CD14-positive monocyte (primary cell): ENCODE data around the gene SULT1A2. TPM values are rescaled to one million over a fixed set of nuclear protein-coding genes. Genes with fewer than 3 reads are reported as not detected.

Experiments
- DNase-seq, 3 donors: peaks; one replicate each; pipeline ENCODE4 v3.0.0-alpha.2; 2011 to 2022
- H2AFZ ChIP-seq: 2 replicates; pipeline ENCODE4 v1.6.0; 2012; ENCODE audit warnings: mild to moderate bottlenecking, low read depth, low read length, inconsistent platforms; ENCODE audit not compliant: insufficient read depth, poor library complexity, severe bottlenecking
- H3K27ac ChIP-seq, 2 donors: 1 replicate in 1 of 2; 2 replicates in 1 of 2; pipeline ENCODE4 v1.5.1; 2012 to 2013; ENCODE audit warnings: low read length in 2 of 2, control low read depth in 1 of 2, inconsistent platforms in 1 of 2, low read depth in 1 of 2, mild to moderate bottlenecking in 1 of 2
- H3K27me3 ChIP-seq, 2 donors: one replicate each; pipeline versions ENCODE4 v1.6.0 to v1.6.1; 2011 to 2013; ENCODE audit warnings: low read length in 2 of 2; ENCODE audit not compliant: control insufficient read depth in 2 of 2, insufficient read depth in 2 of 2
- H3K36me3 ChIP-seq, 2 donors: replicated peaks in 1 of 2; 1 replicate in 1 of 2; 2 replicates in 1 of 2; pipeline versions ENCODE4 v1.5.1 to v1.6.1; 2012 to 2013; ENCODE audit warnings: low read length in 2 of 2, control low read depth in 1 of 2, inconsistent platforms in 1 of 2, mild to moderate bottlenecking in 1 of 2; ENCODE audit not compliant: insufficient read depth in 2 of 2, control insufficient read depth in 1 of 2
- H3K4me1 ChIP-seq, 2 donors: 1 replicate in 1 of 2; 2 replicates in 1 of 2; pipeline versions ENCODE4 v1.5.1 to v1.6.1; 2012 to 2013; ENCODE audit warnings: low read length in 2 of 2, control low read depth in 1 of 2, inconsistent platforms in 1 of 2, mild to moderate bottlenecking in 1 of 2, moderate library complexity in 1 of 2; ENCODE audit not compliant: insufficient read depth in 2 of 2, control insufficient read depth in 1 of 2
- H3K4me2 ChIP-seq: replicated peaks from 2 replicates; pipeline ENCODE3; 2012; ENCODE audit warnings: low read length, moderate library complexity, mild to moderate bottlenecking; ENCODE audit not compliant: poor library complexity, severe bottlenecking; ENCODE audit errors: extremely low read depth
- H3K4me3 ChIP-seq, 3 experiments: fragments of 200-600 bp in 1 of 3; sonication (generic) in 1 of 3; replicated peaks in 1 of 3; 1 replicate in 2 of 3; 2 replicates in 1 of 3; pipeline ENCODE4 v1.5.1; 2011 to 2013; ENCODE audit warnings: low read length in 3 of 3, mild to moderate bottlenecking in 3 of 3, control low read depth in 2 of 3, low read depth in 2 of 3, inconsistent platforms in 1 of 3, moderate library complexity in 1 of 3
- H3K79me2 ChIP-seq: 2 replicates; pipeline ENCODE4 v1.6.0; 2012; ENCODE audit warnings: mild to moderate bottlenecking, control low read depth, inconsistent platforms, low read length, moderate library complexity; ENCODE audit not compliant: insufficient read depth
- H3K9ac ChIP-seq: 2 replicates; pipeline ENCODE4 v1.6.0; 2017; ENCODE audit warnings: low read length, mild to moderate bottlenecking; ENCODE audit not compliant: insufficient read depth, poor library complexity, severe bottlenecking
- H3K9me3 ChIP-seq, 2 donors: replicated peaks in 1 of 2; 1 replicate in 1 of 2; 2 replicates in 1 of 2; pipeline versions ENCODE4 v1.5.1 to v1.6.1; 2012 to 2013; ENCODE audit warnings: low read length in 2 of 2, control low read depth in 1 of 2; ENCODE audit not compliant: control insufficient read depth in 1 of 2, insufficient read depth in 1 of 2
- H4K20me1 ChIP-seq: 2 replicates; pipeline ENCODE4 v1.6.0; 2012; ENCODE audit warnings: mild to moderate bottlenecking, low read length, control low read depth, moderate library complexity; ENCODE audit not compliant: insufficient read depth
- H3K27ac Mint-ChIP-seq, 7 donors: one replicate each; pipeline ENCODE4 v1.8.0; 2020; ENCODE audit warnings: mild to moderate bottlenecking in 7 of 7, mixed read lengths in 7 of 7, moderate library complexity in 6 of 7, inconsistent platforms in 2 of 7
- H3K27me3 Mint-ChIP-seq, 3 donors: one replicate each; pipeline ENCODE4 v1.8.0; 2021 to 2022; ENCODE audit warnings: low read depth in 3 of 3, mild to moderate bottlenecking in 3 of 3, mixed read lengths in 3 of 3, moderate library complexity in 3 of 3, inconsistent platforms in 1 of 3
- H3K36me3 Mint-ChIP-seq, 2 donors: one replicate each; pipeline ENCODE4 v1.8.0; 2020; ENCODE audit warnings: mixed read lengths in 2 of 2, inconsistent platforms in 1 of 2, mild to moderate bottlenecking in 1 of 2
- H3K4me1 Mint-ChIP-seq: one replicate; pipeline ENCODE4 v1.8.0; 2020; ENCODE audit warnings: mild to moderate bottlenecking, mixed read lengths
- H3K4me3 Mint-ChIP-seq, 2 donors: one replicate each; pipeline ENCODE4 v1.8.0; 2020; ENCODE audit warnings: mild to moderate bottlenecking in 2 of 2, mixed read lengths in 2 of 2, moderate library complexity in 1 of 2
- H3K9me3 Mint-ChIP-seq, 7 donors: one replicate each; pipeline ENCODE4 v1.8.0; 2020 to 2022; ENCODE audit warnings: mixed read lengths in 7 of 7, mild to moderate bottlenecking in 6 of 7, moderate library complexity in 6 of 7, inconsistent platforms in 2 of 7
- WGBS: methylation state at CpG from one replicate; pipeline ENCODE4 v1.1.5; 2013; ENCODE audit warnings: missing lambda C conversion rate; ENCODE audit not compliant: insufficient coverage; 5-methylcytosine and 5-hydroxymethylcytosine counted together
- intact Hi-C, 2 donors: fragments of 100-400 bp; cut with micrococcal nuclease; formaldehyde crosslinking; loops; one replicate each; pipeline versions ENCODE4 v1.15.0 to v1.15.1; 2023
- polyA plus RNA-seq, 3 donors: library from polyadenylated mRNA; depleted of rRNA in 1 of 3; unstranded in 2 of 3; stranded (reverse) in 1 of 3; fragments of 300-500 nt in 2 of 3; fragments of >200 nt in 1 of 3; fragmentation: Illumina TruSeq in 2 of 3; gene quantifications; 1 replicate in 2 of 3; 2 replicates in 1 of 3; pipeline ENCODE4 v1.2.3, GENCODE V29; 2012 to 2021
- TF ChIP-seq, protein P1 (sequence below): fragments of 200-600 bp; IDR thresholded peaks from one replicate; pipeline ENCODE4 v1.8.0; 2022; ENCODE audit warnings: antibody characterized with exemption, mild to moderate bottlenecking

Gene SULT1A2
- polyA plus RNA-seq, 3 donors: 1.1 to 4.6 TPM; not detected in 1

DNA sequence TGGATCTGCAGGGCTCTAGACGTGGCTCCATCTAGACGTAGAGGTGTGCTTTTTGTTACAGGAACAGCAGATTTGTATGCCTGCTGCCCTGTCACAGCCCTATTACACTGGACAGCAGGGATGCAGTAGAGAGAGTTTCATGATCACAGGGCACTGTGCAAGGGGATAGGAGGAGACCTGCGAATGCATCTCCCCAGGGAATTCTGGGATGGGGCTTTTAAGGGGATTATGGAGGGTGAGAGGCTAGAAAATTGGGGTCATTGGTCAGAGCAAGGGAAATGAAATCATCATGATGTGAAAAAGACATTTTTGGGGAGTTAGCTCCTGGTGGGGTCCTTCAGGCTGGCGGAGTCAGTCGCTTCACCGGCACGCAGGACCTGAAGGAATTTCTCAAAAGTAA, 54.2 kb downstream of the SULT1A2 start:
- TF ChIP-seq, protein P1, sequence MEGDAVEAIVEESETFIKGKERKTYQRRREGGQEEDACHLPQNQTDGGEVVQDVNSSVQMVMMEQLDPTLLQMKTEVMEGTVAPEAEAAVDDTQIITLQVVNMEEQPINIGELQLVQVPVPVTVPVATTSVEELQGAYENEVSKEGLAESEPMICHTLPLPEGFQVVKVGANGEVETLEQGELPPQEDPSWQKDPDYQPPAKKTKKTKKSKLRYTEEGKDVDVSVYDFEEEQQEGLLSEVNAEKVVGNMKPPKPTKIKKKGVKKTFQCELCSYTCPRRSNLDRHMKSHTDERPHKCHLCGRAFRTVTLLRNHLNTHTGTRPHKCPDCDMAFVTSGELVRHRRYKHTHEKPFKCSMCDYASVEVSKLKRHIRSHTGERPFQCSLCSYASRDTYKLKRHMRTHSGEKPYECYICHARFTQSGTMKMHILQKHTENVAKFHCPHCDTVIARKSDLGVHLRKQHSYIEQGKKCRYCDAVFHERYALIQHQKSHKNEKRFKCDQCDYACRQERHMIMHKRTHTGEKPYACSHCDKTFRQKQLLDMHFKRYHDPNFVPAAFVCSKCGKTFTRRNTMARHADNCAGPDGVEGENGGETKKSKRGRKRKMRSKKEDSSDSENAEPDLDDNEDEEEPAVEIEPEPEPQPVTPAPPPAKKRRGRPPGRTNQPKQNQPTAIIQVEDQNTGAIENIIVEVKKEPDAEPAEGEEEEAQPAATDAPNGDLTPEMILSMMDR: no peak
- H3K27ac ChIP-seq: peak overlapping the region; percentile 70 to 95

More for the DNA sequence above, 54.2 kb downstream of the SULT1A2 start:
- DNase-seq: no peak
- Histone ChIP-seq H3K79me2 (no peaks in the 10 kb centered on the region), H3K9me3 (no peaks in the 10 kb centered on the region), H4K20me1 (no peaks in the 10 kb centered on the region), H3K4me3 (peak overlapping the region in 1 of 3 experiments; percentile 55), H3K4me2 (peak overlapping the region; percentile 63), H2AFZ (peak overlapping the region; percentile 23), H3K36me3 (no peaks in the 10 kb centered on the region), H3K9ac (peak overlapping the region; percentile 55), H3K27me3 (no peaks in the 10 kb centered on the region), H3K4me1 (peaks cover 30 to 49% of the 10 kb centered on the region in 2 donors)
- H3K4me1 Mint-ChIP-seq: peaks cover 50% of the 10 kb centered on the region
- intact Hi-C loops: no loop called here
- peak overlapping the region; percentile 96 to 99 (median 99) for H3K27ac Mint-ChIP-seq
- peak overlapping the region; percentile 63 to 87 for H3K4me3 Mint-ChIP-seq
- H3K36me3 Mint-ChIP-seq: no peaks in the 10 kb centered on the region
- WGBS: 31% methylated on average over 7 of the region's 7 CpGs
- peaks cover 1 to 3% (median 1%) of the 10 kb centered on the region in 3 donors for H3K27me3 Mint-ChIP-seq
- peaks cover 0 to 2% (median 0%) of the 10 kb centered on the region in 7 donors for H3K9me3 Mint-ChIP-seq

Other genes starting within 250 kb of the SULT1A2 start
- gene NPIPB6, start 233.5 kb downstream of the SULT1A2 start, polyA plus RNA-seq: under 1 TPM; 0.16 to 0.89 (median 0.17) TPM
- gene EIF3CL, start 193.2 kb downstream of the SULT1A2 start, polyA plus RNA-seq: 10 to 100 TPM; 15.2 to 48.8 (median 33.9) TPM
- gene NPIPB7, start 124.7 kb downstream of the SULT1A2 start, polyA plus RNA-seq: under 1 TPM in 1 of 3 donors, not detected in 2; 0.95 TPM
- gene CLN3, start 105.0 kb downstream of the SULT1A2 start, polyA plus RNA-seq: 100 to 1,000 TPM in 1 of 3 donors, 10 to 100 TPM in 2; 37.0 to 113 (median 50.2) TPM
- 10 to 100 TPM in 1 of 3 donors, 1 to 10 TPM in 2; 1.9 to 48.6 (median 3.8) TPM for gene APOBR, start 102.4 kb downstream of the SULT1A2 start, polyA plus RNA-seq
- 1 to 10 TPM in 2 of 3 donors, under 1 TPM in 1; 0.43 to 2.2 (median 1.2) TPM for gene IL27, start 90.2 kb downstream of the SULT1A2 start, polyA plus RNA-seq
- 1 to 10 TPM in 1 of 3 donors, under 1 TPM in 1, not detected in 1; 0.01 to 1.9 TPM for gene NUPR1, start 58.1 kb downstream of the SULT1A2 start, polyA plus RNA-seq
- 10 to 100 TPM; 14.0 to 24.3 (median 18.8) TPM for gene SGF29, start 43.1 kb downstream of the SULT1A2 start, polyA plus RNA-seq
- gene SULT1A1, start 13.0 kb upstream of the SULT1A2 start, polyA plus RNA-seq: 100 to 1,000 TPM in 2 of 3 donors, 10 to 100 TPM in 1; 96.3 to 362 (median 320) TPM
- under 1 TPM in 1 of 3 donors, not detected in 2; 0.11 TPM for gene NPIPB8, start 41.0 kb upstream of the SULT1A2 start, polyA plus RNA-seq
- 100 to 1,000 TPM; 120 to 187 (median 170) TPM for gene EIF3C, start 114.4 kb upstream of the SULT1A2 start, polyA plus RNA-seq
- gene NPIPB9, start 154.7 kb upstream of the SULT1A2 start, polyA plus RNA-seq: 1 to 10 TPM in 1 of 3 donors, not detected in 2; 1.4 TPM
- gene ATXN2L, start 225.9 kb upstream of the SULT1A2 start, polyA plus RNA-seq: 100 to 1,000 TPM in 1 of 3 donors, 10 to 100 TPM in 1, 1 to 10 TPM in 1; 4.8 to 118 (median 10.2) TPM
- 100 to 1,000 TPM; 146 to 157 (median 148) TPM for gene TUFM, start 249.3 kb upstream of the SULT1A2 start, polyA plus RNA-seq